ENCODE results near the gene CIROP.

Gene CIROP

GRCh38 chr14:23051141-23052057, 53.4 kb downstream of the CIROP start:
- DNase-seq (ENCODE audit: low read depth in 2 of 2), result no peak
